Sciatic nerve (tissue), 1 donor: ENCODE results near the gene CLEC11A. TPM values are rescaled to one million over a fixed set of nuclear protein-coding genes. Genes with fewer than 3 reads are reported as not detected.

Source experiments
- total RNA-seq: library from RNA; stranded (reverse); fragmentation: NEBNext Ultra II Directional; extraction: Animal tissue kit (Norgen Biotek cat#: 25700); gene quantifications from one replicate; pipeline ENCODE4 v1.2.1, GENCODE V29; 2021
- donor health status: DM: no; HTN: no; CAD: no.

CLEC11A gene
- total RNA-seq, 1 donor from 2014 or later: 16.6 TPM

Other genes starting within 250 kb of the CLEC11A start
- gene EMC10, start 246.9 kb upstream of the CLEC11A start, total RNA-seq: 66.9 TPM
- 0.45 TPM for gene GARIN5A, start 246.5 kb upstream of the CLEC11A start, total RNA-seq
- 33.6 TPM for gene JOSD2, start 212.2 kb upstream of the CLEC11A start, total RNA-seq
- gene ASPDH, start 209.5 kb upstream of the CLEC11A start, total RNA-seq: not detected
- 3.5 TPM for gene LRRC4B, start 154.9 kb upstream of the CLEC11A start, total RNA-seq
- not detected for gene SYT3, start 83.5 kb upstream of the CLEC11A start, total RNA-seq
- not detected for gene C19orf81, start 73.9 kb upstream of the CLEC11A start, total RNA-seq
- 1.4 TPM for gene SHANK1, start 3.6 kb upstream of the CLEC11A start, total RNA-seq
- gene GPR32, start 47.1 kb downstream of the CLEC11A start, total RNA-seq: not detected
- gene ACP4, start 67.1 kb downstream of the CLEC11A start, total RNA-seq: not detected
- 2.1 TPM for gene KLK1, start 100.4 kb downstream of the CLEC11A start, total RNA-seq
- gene KLK15, start 110.2 kb downstream of the CLEC11A start, total RNA-seq: not detected
- not detected for gene KLK3, start 131.6 kb downstream of the CLEC11A start, total RNA-seq
- gene KLK2, start 150.1 kb downstream of the CLEC11A start, total RNA-seq: not detected
- gene KLK4, start 188.0 kb downstream of the CLEC11A start, total RNA-seq: 1.1 TPM
- gene KLK5, start 229.7 kb downstream of the CLEC11A start, total RNA-seq: not detected
- gene KLK6, start 246.2 kb downstream of the CLEC11A start, total RNA-seq: 8.8 TPM